Hepatocyte (in vitro differentiated cells): ENCODE data around the gene NPEPL1.

Source experiments
- EZH2 ChIP-seq: fragments of 200-600 bp; sonication (generic); IDR thresholded peaks from 2 replicates; pipeline ENCODE4 v1.6.1; 2016; ENCODE audit warnings: antibody characterized with exemption, mild to moderate bottlenecking, borderline replicate concordance
- EZH2phosphoT487 ChIP-seq: fragments of 200-600 bp; sonication (generic); IDR thresholded peaks from one replicate; pipeline ENCODE4 v1.6.1; 2018; ENCODE audit warnings: antibody characterized with exemption, mild to moderate bottlenecking, low read depth, moderate library complexity; ENCODE audit not compliant: unreplicated experiment, severe bottlenecking
- TF ChIP-seq, protein P1 (sequence below): fragments of 200-600 bp; sonication (generic); IDR thresholded peaks from 2 replicates; pipeline ENCODE4 v1.5.1; 2016; ENCODE audit warnings: antibody characterized with exemption, mild to moderate bottlenecking; ENCODE audit not compliant: poor library complexity

DNA sequence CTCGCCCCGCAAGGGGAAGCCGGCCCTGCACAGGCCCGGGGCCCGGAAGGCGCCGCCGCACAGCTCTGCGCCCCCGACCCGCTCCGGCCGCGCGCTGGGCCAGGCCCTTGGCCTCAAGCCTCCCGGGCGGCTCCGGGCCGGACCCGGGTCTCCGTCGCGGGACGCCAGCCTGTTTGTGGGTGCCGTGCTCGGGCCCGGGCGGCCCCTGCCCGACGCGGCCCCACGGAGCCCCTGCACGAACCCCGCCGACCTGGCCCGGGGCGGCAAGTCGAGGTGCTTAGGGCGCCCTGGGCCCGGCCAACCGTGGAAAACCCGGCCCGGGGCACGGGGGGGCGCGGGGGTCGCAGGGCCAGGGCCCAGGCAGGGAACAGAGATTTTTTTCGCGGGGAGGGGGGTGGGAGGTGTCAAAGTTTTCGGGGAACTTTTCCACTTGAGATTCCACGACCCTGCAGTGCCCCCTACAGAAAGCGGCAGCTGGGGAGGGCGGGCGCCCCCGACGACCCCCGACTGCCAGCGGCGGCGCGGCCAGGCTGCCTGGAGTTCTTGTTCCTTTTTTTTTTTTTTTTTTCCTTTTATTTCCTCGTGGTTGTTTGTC lies 42.3 kb upstream of the NPEPL1 start:
- TF ChIP-seq, protein P1, sequence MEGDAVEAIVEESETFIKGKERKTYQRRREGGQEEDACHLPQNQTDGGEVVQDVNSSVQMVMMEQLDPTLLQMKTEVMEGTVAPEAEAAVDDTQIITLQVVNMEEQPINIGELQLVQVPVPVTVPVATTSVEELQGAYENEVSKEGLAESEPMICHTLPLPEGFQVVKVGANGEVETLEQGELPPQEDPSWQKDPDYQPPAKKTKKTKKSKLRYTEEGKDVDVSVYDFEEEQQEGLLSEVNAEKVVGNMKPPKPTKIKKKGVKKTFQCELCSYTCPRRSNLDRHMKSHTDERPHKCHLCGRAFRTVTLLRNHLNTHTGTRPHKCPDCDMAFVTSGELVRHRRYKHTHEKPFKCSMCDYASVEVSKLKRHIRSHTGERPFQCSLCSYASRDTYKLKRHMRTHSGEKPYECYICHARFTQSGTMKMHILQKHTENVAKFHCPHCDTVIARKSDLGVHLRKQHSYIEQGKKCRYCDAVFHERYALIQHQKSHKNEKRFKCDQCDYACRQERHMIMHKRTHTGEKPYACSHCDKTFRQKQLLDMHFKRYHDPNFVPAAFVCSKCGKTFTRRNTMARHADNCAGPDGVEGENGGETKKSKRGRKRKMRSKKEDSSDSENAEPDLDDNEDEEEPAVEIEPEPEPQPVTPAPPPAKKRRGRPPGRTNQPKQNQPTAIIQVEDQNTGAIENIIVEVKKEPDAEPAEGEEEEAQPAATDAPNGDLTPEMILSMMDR, result no peak
- TF ChIP-seq EZH2, result no peak
- no peak for TF ChIP-seq EZH2phosphoT487
